ENCODE results near the gene HGF.

HGF gene

DNA sequence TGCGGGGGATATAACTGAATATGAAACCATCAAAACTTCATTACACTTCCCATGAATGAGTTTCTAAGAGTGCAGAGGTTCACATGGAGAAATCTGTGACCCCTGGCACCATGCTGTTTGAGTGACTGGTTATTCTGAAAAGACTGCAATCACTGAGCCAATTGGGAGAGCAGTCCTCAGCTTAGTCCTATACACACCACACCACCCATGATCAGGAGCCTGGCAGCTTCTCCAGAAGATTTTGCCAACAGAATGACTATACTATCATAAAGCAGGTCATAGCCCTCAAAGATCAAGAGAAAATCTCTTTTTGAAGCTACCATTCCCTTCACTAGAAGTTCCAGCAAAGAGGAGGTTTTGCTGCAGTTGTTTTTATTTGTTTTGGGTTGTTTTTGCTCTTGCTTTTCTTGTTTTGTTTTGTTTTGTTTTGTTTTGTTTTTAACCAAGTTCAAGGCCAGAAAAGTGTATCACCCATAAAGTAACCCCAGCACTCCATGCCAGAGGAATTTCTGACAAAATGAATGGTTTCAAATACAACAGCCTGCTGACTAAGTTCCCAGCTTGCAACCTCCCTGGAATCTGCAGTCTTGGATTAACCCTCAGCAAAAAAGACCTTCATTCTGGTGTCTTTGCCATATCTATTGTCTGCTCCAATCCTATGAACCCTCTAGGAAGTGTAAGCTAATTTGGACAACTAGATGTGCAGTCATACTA is 19.7 kb upstream of the HGF start:
- no peak overlapping the region for H3K4me3 Mint-ChIP-seq
- peaks cover 3% of the 10 kb centered on the region for H3K9me3 Mint-ChIP-seq
- H3K4me1 Mint-ChIP-seq = no peaks in the 10 kb centered on the region
- no peak for TF ChIP-seq CTCF (IDR thresholded peaks at IDR 0.05; ENCODE audit: unreplicated experiment in 3 of 3)
- H3K27me3 Mint-ChIP-seq (ENCODE audit: low read depth) = no peaks in the 10 kb centered on the region
- no peaks in the 10 kb centered on the region for H3K36me3 Mint-ChIP-seq (ENCODE audit: low read depth)
- no peak overlapping the region for H3K27ac Mint-ChIP-seq

DNA sequence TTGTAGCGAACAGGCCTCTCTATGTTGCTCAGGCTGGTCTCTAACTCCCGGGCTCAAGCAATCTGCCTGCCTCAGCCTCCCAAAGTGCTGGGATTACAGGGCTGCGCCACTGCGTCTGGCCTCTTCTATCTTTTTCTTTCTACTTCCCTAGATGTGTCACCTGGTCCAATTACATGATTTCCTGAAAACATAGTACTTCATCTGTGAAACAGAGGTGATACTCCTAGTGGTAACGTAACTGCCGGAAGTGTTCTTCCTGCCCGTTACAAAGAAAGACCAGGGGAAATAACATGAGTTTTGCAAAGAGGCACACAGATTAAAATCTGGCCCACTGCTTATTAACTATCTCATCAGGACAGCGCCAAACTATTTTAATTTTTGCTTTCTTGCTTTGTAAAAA is 18.4 kb upstream of the HGF start:
- no peak for TF ChIP-seq CTCF (IDR thresholded peaks at IDR 0.05; ENCODE audit: unreplicated experiment in 3 of 3)
- Mint-ChIP-seq H3K27me3 (ENCODE audit: low read depth) (no peaks in the 10 kb centered on the region), H3K4me1 (peaks cover 4% of the 10 kb centered on the region), H3K4me3 (no peak overlapping the region), H3K36me3 (ENCODE audit: low read depth) (no peaks in the 10 kb centered on the region), H3K27ac (no peak overlapping the region), H3K9me3 (peaks cover 3% of the 10 kb centered on the region)

- Mint-ChIP-seq H3K27me3 (ENCODE audit: low read depth) (no peaks in the 10 kb centered on the region), H3K36me3 (ENCODE audit: low read depth) (no peaks in the 10 kb centered on the region), H3K27ac (no peak overlapping the region), H3K9me3 (peaks cover 3% of the 10 kb centered on the region), H3K4me3 (no peak overlapping the region), H3K4me1 (peaks cover 18% of the 10 kb centered on the region)
- no peak for TF ChIP-seq CTCF (IDR thresholded peaks at IDR 0.05; ENCODE audit: unreplicated experiment in 3 of 3)
These were observed 14.0 kb upstream of the HGF start for GRCh38 chr7:81783818-81784217.

DNA sequence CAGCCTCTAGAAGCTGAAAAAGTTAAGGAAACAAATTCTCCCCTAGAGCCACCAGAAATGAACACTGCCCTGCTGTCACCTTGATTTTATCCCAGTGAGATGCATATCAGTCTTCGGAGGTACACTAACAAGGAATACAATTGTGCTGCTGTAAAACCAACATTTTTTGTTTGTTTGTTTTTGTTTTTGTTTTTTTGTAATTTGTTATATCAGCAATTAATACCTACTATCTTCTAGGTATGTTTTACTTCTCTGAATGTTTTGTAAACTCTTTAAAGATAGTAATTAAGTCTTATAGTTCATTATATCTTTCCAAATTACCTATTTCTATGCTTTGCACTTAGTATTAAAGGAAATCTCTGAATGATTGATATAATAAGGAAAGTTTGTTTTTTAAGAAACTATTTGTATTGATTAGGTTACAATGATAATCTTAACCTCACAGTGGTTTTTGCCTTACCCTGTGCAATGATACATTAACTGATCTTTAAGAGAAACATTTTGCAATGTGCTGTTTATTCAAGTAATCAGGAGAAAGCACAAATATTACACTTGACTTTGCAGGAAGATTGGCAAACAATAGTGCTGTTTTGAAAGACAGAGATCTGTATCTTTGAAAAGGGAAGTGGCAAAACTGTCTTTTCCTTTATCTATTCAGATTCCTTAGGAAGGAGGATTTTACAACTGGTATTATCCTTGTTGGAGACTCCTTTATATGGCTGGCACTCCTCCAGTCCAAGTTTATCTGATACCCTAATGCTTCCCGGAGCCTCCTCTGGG is 11.3 kb upstream of the HGF start:
- no peaks in the 10 kb centered on the region for H3K9me3 Mint-ChIP-seq
- no peak overlapping the region for H3K4me3 Mint-ChIP-seq

DNA sequence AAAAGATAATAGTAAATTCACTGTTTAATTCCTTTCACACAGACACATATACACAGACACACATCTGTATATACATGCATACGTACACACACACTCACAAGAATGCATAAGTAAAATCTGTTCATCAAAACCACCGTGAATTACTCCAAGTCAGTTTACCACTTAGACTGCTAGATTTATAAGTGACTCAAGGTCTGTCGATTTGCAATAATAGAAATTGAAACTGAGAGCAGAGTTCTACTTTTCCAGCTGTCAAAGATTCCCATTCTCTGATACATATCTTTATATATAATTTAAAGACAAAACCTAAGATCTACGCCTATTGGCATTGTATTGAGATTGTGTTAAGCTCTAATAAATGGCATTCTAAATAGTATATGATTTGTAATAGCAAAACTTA is 9.9 kb upstream of the HGF start:
- H3K27ac Mint-ChIP-seq = no peak overlapping the region
- H3K4me3 Mint-ChIP-seq = no peak overlapping the region
- TF ChIP-seq CTCF (IDR thresholded peaks at IDR 0.05; ENCODE audit: unreplicated experiment in 3 of 3) = no peak
- H3K9me3 Mint-ChIP-seq = no peaks in the 10 kb centered on the region
- no peaks in the 10 kb centered on the region for H3K27me3 Mint-ChIP-seq (ENCODE audit: low read depth)
- no peaks in the 10 kb centered on the region for H3K36me3 Mint-ChIP-seq (ENCODE audit: low read depth)
- peaks cover 18% of the 10 kb centered on the region for H3K4me1 Mint-ChIP-seq

More for the DNA sequence above, 11.3 kb upstream of the HGF start:
- Mint-ChIP-seq H3K27me3 (ENCODE audit: low read depth) (no peaks in the 10 kb centered on the region), H3K27ac (no peak overlapping the region), H3K36me3 (ENCODE audit: low read depth) (no peaks in the 10 kb centered on the region), H3K4me1 (peaks cover 18% of the 10 kb centered on the region)
- no peak for TF ChIP-seq CTCF (IDR thresholded peaks at IDR 0.05; ENCODE audit: unreplicated experiment in 3 of 3)
